Transverse colon (tissue), 4 donors: ENCODE measurements around the gene MADCAM1. TPM values are rescaled to one million over a fixed set of nuclear protein-coding genes. Genes with fewer than 3 reads are reported as not detected.

Source experiments
- DNase-seq: peaks from one replicate; pipeline ENCODE4 v3.0.0-alpha.2; 2019
- H3K27ac ChIP-seq, 4 donors: fragments of 200-600 bp; sonication (generic); 2 replicates each; pipeline ENCODE4 v1.5.1; 2016 to 2018; ENCODE audit warnings: inconsistent platforms in 4 of 4
- H3K27me3 ChIP-seq: fragments of 200-600 bp; sonication (generic); 2 replicates; pipeline ENCODE4 v1.5.1; 2017; ENCODE audit warnings: inconsistent platforms
- H3K36me3 ChIP-seq, 4 donors: fragments of 200-600 bp; sonication (generic); 2 replicates each; pipeline ENCODE4 v1.5.1; 2017 to 2019; ENCODE audit warnings: inconsistent platforms in 4 of 4
- H3K4me1 ChIP-seq, 4 donors: fragments of 200-600 bp; sonication (generic); 2 replicates each; pipeline ENCODE4 v1.5.1; 2017 to 2020; ENCODE audit warnings: inconsistent platforms in 4 of 4
- H3K4me3 ChIP-seq, 4 donors: fragments of 200-600 bp; sonication (generic); 1 replicate in 1 of 4; 2 replicates in 3 of 4; pipeline versions ENCODE4 v1.5.1 to v1.6.1; 2017 to 2019; ENCODE audit warnings: inconsistent platforms in 4 of 4
- H3K9me3 ChIP-seq, 2 donors: fragments of 200-600 bp; sonication (generic); 2 replicates each; pipeline ENCODE4 v1.5.1; 2017 to 2019; ENCODE audit warnings: inconsistent platforms in 2 of 2
- CTCF ChIP-seq, 5 experiments: fragments of 200-600 bp in 3 of 5; fragments of 450-650 bp in 2 of 5; sonication (generic) in 3 of 5; IDR thresholded peaks; 1 replicate in 2 of 5; 2 replicates in 3 of 5; pipeline ENCODE4 v1.5.1; 2016 to 2017; ENCODE audit warnings: antibody characterized with exemption in 5 of 5, inconsistent platforms in 3 of 5, mild to moderate bottlenecking in 2 of 5, moderate library complexity in 1 of 5
- EP300 ChIP-seq: sonication (generic); formaldehyde crosslinking; IDR thresholded peaks from one replicate; pipeline ENCODE4 v1.6.1; 2017; ENCODE audit warnings: antibody characterized with exemption, low read depth
- POLR2A ChIP-seq: fragments of 450-650 bp; IDR thresholded peaks from one replicate; pipeline ENCODE4 v1.6.1; 2016; ENCODE audit warnings: antibody characterized with exemption, mild to moderate bottlenecking, moderate library complexity
- POLR2AphosphoS5 ChIP-seq, 3 donors: sonication (generic); formaldehyde crosslinking; IDR thresholded peaks; one replicate each; pipeline ENCODE4 v1.6.1; 2016; ENCODE audit warnings: antibody characterized with exemption in 3 of 3
- WGBS, 2 donors: methylation state at CpG; one replicate each; pipeline ENCODE4 v1.1.5; 2018; ENCODE audit warnings: low coverage in 1 of 2; 5-methylcytosine and 5-hydroxymethylcytosine counted together
- in situ Hi-C, 4 donors: fragments of 200-750 bp; cut with MboI; loops; one replicate each; pipeline versions ENCODE4 v1.15.0 to v1.15.1; 2017; ENCODE audit warnings: low sequenced_read_pairs in 3 of 4, low pct_ligation_motif_present in 1 of 4, low pct_unique_long_range_greater_than_20kb in 1 of 4
- intact Hi-C: fragments of 100-400 bp; cut with DNase I; formaldehyde crosslinking; loops from one replicate; pipeline ENCODE4 v1.15.1; 2023; ENCODE audit warnings: low total_unique reads
- total RNA-seq, 4 donors: library from RNA; depleted of rRNA; stranded (reverse); fragments of >200 nt; gene quantifications; one replicate each; pipeline ENCODE4 v1.1.0, GENCODE V29; 2016

MADCAM1 gene
- total RNA-seq, 4 donors from 2014 or later: 0.68 to 6.7 (median 2.9) TPM

DNA sequence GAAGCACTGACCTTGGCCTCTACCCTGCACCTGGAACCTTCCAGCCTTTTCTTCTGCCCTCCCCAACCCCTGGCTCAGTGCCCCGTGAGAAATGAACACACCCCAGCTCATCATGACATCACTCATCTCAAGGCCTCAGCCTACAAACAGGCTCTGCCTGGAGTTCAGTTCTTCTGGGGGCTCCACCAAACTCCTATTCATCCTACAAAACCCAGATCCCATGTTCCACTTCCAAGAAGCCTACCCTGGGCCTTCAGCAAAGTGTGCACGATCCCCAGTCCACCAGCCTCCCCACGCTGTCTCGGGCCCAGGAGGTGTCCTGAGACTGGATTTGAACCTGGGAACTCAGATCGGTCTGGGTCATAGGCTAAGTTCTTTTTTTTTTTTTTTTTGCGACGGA, 26.5 kb upstream of the MADCAM1 start:
- DNase-seq: no peak
- H3K4me3 ChIP-seq: no peak overlapping the region
- WGBS, 2 donors: 78% methylated on average over 7 of the region's 7 CpGs; no CpG with 5 or more reads in 1 of the 2 donors
- H3K4me1 ChIP-seq: no peaks in the 10 kb centered on the region
- no peak overlapping the region for H3K27ac ChIP-seq
- no peaks in the 10 kb centered on the region for H3K36me3 ChIP-seq
- in situ Hi-C loops: no loop called here
- no peaks in the 10 kb centered on the region for H3K27me3 ChIP-seq
- TF ChIP-seq POLR2AphosphoS5 (IDR thresholded peaks at IDR 0.05) (no peak), POLR2A (no peak), EP300 (no peak), CTCF (IDR thresholded peaks at IDR 0.05) (no peak)
- H3K9me3 ChIP-seq: no peaks in the 10 kb centered on the region
- intact Hi-C loops: no loop called here

DNA sequence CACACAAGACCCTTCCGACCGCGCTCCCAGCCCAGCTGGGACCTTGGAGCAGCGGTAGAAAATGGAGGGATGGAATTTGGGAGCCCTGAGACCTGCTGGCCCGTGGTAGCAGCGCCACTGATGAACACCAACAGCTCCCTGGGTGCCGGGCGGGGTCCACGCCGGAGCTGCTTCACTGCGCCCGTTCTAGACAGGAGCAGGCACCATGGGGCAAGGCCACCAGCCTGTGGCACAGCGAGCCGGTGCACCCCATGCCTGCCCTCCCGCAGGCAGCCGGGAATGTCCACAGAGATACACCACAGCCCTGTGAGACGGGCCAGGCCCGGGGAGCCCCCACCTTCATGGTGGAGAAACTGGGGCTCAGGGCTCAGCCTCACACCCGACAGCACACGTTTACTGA, 25.6 kb upstream of the MADCAM1 start:
- Histone ChIP-seq H3K4me3 (no peak overlapping the region), H3K9me3 (no peaks in the 10 kb centered on the region), H3K36me3 (no peaks in the 10 kb centered on the region), H3K27ac (no peak overlapping the region), H3K27me3 (no peaks in the 10 kb centered on the region), H3K4me1 (no peaks in the 10 kb centered on the region)
- 79% methylated on average over 16 of the region's 20 CpGs; no CpG with 5 or more reads in 1 of the 2 donors for WGBS, 2 donors
- in situ Hi-C loops: no loop called here
- TF ChIP-seq POLR2AphosphoS5 (IDR thresholded peaks at IDR 0.05): no peak
- intact Hi-C loops: no loop called here
- DNase-seq: no peak

DNA sequence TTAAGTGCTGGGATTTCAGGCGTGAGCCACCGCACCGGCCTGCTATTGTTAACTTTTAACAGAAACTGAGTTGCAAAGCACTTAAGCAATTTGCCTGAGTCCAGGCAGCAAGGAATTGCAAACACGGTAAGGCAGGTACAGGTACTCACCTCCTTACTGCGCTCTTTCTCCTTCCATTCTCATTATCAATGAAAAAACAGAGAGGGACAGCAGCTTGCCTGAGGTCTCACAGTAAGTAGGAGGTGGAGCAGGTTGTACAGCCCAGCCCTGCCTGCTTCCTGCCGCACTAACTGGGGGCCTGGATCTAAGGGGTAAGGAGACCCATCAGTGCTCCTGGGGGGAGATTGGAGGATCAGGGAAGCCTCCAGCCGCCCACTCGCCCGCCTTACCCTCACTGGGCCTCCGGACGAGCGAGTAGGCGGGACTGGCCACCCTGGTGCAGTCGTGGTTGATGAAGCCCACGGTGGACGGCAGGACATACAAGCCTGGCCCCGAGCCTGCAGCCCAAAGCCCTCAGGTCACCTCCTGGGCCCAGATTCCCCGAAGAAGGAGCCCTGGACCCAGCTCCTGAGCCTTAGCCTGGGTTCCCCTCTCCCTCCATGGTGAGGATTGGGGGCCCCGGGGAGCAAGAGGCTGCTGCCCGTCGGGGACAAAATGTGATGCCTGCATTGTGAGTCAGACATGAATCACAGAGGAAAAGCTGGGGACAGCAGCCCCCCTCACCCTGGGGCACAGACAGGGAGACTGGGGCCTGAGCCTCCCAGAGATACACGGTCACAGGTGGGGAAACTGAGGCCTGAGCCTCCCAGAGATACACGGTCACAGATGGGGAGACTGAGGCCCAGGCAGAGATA, 24.1 kb upstream of the MADCAM1 start:
- in situ Hi-C loops (no loop called here), intact Hi-C loops (no loop called here)
- 63 to 93% methylated on average over 2 to 23 of the region's 23 CpGs for WGBS, 2 donors
- no peaks in the 10 kb centered on the region for H3K4me1 ChIP-seq
- no peak overlapping the region for H3K27ac ChIP-seq
- DNase-seq: no peak
- H3K4me3 ChIP-seq: no peak overlapping the region
- TF ChIP-seq POLR2A: no peak
- H3K27me3 ChIP-seq: no peaks in the 10 kb centered on the region
- no peaks in the 10 kb centered on the region for H3K36me3 ChIP-seq
- H3K9me3 ChIP-seq: no peaks in the 10 kb centered on the region

DNA sequence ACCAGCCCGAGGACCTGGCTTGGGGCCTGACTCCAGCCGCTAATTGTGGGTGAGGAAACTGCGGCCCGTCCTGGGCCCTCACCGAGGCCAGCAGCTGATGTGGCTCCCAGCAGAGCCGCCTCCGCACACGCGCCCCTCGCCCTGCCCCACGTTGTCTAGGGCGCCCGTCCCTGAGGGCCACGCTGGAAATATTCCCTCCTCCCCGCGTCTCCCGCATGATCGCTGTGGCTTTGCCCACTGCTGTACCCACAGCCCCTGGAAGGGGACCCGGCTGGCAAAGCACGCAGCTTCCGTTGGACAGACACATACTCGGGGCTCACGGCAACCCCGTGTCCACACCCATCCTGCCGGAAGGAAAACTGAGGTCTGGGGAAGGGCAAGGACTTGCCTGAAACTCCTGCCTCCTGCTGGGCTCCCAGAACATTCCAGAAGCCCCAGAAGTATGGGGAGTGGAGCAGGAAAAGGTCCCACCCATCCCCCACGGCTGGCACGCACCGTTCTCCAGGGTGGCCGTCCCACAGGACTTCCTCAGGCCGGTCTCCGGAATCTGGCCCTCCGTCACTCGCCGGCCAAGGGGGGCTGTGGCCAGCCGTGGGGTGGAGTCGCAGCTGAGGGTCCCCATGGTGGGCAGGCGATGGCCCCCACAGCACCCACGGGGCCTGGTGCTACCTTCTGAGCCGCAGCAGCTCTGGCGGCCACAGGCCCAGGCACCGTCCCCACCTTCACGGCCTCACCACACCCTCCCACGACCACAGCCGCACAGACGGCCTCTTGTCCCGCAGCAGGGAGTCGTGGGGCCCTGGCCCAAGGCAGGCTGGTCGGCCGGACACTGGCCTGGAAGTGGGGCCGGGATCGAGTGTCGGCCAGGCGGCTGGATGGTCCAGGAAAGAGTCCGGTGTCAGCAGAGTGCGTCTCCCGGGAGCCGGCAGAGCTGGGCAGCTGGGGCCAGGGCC, 21.9 kb upstream of the MADCAM1 start:
- Histone ChIP-seq H3K9me3 (no peaks in the 10 kb centered on the region), H3K36me3 (no peaks in the 10 kb centered on the region), H3K27me3 (no peaks in the 10 kb centered on the region), H3K4me1 (no peaks in the 10 kb centered on the region), H3K27ac (no peak overlapping the region), H3K4me3 (no peak overlapping the region)
- intact Hi-C loops (no loop called here), in situ Hi-C loops (no loop called here)
- no peak for DNase-seq
- TF ChIP-seq POLR2AphosphoS5 (IDR thresholded peaks at IDR 0.05) (no peak), EP300 (no peak), CTCF (IDR thresholded peaks at IDR 0.05) (no peak), POLR2A (no peak)
- 70% methylated on average over 54 of the region's 57 CpGs; no CpG with 5 or more reads in 1 of the 2 donors for WGBS, 2 donors

- intact Hi-C loops (no loop called here), in situ Hi-C loops (no loop called here)
- 65 to 79% methylated on average over 4 to 13 of the region's 13 CpGs for WGBS, 2 donors
These were observed 20.9 kb upstream of the MADCAM1 start for GRCh38 chr19:475360-475759.

More at GRCh38 chr19:475360-475759, 20.9 kb upstream of the MADCAM1 start:
- H3K4me1 ChIP-seq: peaks cover 0 to 4% (median 2%) of the 10 kb centered on the region in 4 donors
- no peak overlapping the region for H3K4me3 ChIP-seq
- DNase-seq: no peak
- no peaks in the 10 kb centered on the region for H3K9me3 ChIP-seq
- no peaks in the 10 kb centered on the region for H3K36me3 ChIP-seq
- TF ChIP-seq CTCF (IDR thresholded peaks at IDR 0.05) (no peak), EP300 (no peak), POLR2AphosphoS5 (IDR thresholded peaks at IDR 0.05) (no peak), POLR2A (no peak)
- no peak overlapping the region for H3K27ac ChIP-seq
- H3K27me3 ChIP-seq: no peaks in the 10 kb centered on the region
